Measurements from ENCODE around the gene SCGB1A1. TPM values are rescaled to one million over a fixed set of nuclear protein-coding genes. Genes with fewer than 3 reads are reported as not detected.
A peak's percentile ranks its signal among the peaks of the same experiment; 100 is the strongest.

Gene SCGB1A1
- total and polyA plus RNA-seq, 5 donors from 2014 or later = not detected

DNA sequence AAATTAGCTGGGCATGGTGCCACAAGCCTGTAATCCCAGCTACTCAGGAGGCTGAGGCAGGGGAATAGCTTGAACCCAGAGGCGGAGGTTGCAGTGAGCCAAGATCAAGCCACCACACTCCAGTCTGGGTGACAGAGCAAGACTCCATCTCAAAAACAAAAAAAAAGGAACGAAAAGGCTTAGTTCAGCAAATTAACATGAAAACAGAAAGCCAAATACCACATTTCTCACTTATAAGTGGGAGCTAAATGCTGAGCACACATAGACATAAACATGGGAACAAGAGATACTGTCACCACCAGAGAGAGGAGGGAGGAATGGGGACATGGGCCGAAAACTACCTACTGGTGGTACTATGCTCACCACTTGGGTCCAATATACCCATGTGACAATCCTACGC lies 38.6 kb downstream of the SCGB1A1 start:
- H3K27ac Mint-ChIP-seq = no peak overlapping the region
- peaks cover 6% of the 10 kb centered on the region for H3K27me3 Mint-ChIP-seq
- no peaks in the 10 kb centered on the region for H3K4me1 Mint-ChIP-seq
- no peaks in the 10 kb centered on the region for H3K9me3 Mint-ChIP-seq
- Histone ChIP-seq H3K4me1 (ENCODE audit: control insufficient read depth, insufficient read depth, low read length, poor library complexity, severe bottlenecking) (no peaks in the 10 kb centered on the region), H3K9me3 (ENCODE audit: control insufficient read depth in 2 of 2, low read length in 2 of 2) (no peaks in the 10 kb centered on the region), H3K27me3 (ENCODE audit: control insufficient read depth, insufficient read depth, low read length) (no peaks in the 10 kb centered on the region), H3K27ac (ENCODE audit: insufficient read depth, low read length, poor library complexity, severe bottlenecking) (no peak overlapping the region), H3K36me3 (ENCODE audit: control insufficient read depth, insufficient read depth, low read length) (no peaks in the 10 kb centered on the region), H3K4me3 (ENCODE audit: low read depth, low read length) (no peak overlapping the region)
- no peak overlapping the region for H3K4me3 Mint-ChIP-seq
- ATAC-seq (ENCODE audit: low read depth in 2 of 2) (no peak), DNase-seq (no peak)
- no peaks in the 10 kb centered on the region for H3K36me3 Mint-ChIP-seq

DNA sequence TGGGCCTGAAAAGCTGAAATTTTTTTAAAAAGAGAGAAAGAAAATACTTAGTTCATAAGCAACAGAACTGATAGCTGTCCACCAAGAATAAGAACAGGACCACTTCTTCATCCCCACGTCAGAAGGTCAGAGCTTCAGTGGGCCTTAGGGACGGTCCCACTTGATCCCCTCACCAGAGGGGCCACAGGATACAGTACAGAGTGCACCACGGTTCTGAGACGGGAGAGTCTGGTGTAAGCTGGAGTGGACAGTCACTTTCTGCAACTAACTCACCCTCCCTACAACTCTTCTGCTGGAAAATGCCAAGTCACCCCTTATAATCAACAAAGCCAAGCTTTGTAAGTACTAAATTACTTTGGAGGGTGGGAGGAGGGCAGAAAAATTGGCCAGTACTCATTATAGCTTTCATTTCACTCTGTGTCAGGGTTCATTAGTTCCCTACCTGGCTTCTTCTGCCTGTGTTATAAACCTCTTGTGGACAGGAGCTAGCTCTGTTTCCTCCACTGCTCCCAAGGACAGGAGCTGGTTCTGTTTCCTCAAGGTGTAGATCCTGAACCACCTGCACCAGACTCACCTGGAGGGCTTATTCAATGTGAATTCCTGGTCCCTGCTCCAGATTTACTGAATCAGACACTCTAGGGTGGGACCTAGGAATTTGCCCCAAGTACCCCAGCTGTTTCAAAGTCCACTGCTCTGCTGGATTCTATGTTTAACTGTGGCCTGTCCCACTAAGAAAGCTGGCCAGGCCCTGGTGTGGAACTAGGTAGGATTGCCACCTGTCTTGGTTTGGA lies 39.6 kb downstream of the SCGB1A1 start:
- H3K9me3 ChIP-seq (ENCODE audit: control insufficient read depth in 2 of 2, low read length in 2 of 2) = no peaks in the 10 kb centered on the region
- Mint-ChIP-seq H3K4me3 (no peak overlapping the region), H3K36me3 (no peaks in the 10 kb centered on the region), H3K4me1 (no peaks in the 10 kb centered on the region), H3K27me3 (peaks cover 6% of the 10 kb centered on the region), H3K27ac (no peak overlapping the region), H3K9me3 (no peaks in the 10 kb centered on the region)
- no peak for DNase-seq
- H3K4me1 ChIP-seq (ENCODE audit: control insufficient read depth, insufficient read depth, low read length, poor library complexity, severe bottlenecking) = no peaks in the 10 kb centered on the region
- H3K27ac ChIP-seq (ENCODE audit: insufficient read depth, low read length, poor library complexity, severe bottlenecking) = no peak overlapping the region
- ATAC-seq (ENCODE audit: low read depth in 2 of 2) = no peak
- H3K27me3 ChIP-seq (ENCODE audit: control insufficient read depth, insufficient read depth, low read length) = no peaks in the 10 kb centered on the region
- no peak overlapping the region for H3K4me3 ChIP-seq (ENCODE audit: low read depth, low read length)
- no peaks in the 10 kb centered on the region for H3K36me3 ChIP-seq (ENCODE audit: control insufficient read depth, insufficient read depth, low read length)

DNA sequence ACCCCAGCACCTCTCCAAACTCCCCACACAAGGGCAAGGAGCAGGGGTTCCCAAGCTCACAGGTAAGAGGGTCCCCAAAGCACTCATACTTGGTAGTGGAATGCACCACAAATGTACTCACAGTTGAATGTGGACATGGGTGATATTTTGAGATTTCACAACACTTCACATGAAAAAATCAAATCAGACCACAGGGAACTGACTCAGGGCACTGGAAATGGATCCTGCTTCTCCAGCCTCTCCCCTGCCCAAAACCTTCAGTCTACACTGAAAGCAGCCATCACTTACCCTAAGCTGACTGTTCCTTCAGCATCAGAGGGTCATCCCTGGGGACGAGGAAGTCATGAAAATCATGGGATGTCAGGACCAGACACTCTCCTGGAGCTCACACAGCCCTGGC lies 40.2 kb downstream of the SCGB1A1 start:
- H3K9me3 Mint-ChIP-seq = no peaks in the 10 kb centered on the region
- peaks cover 6% of the 10 kb centered on the region for H3K27me3 Mint-ChIP-seq
- H3K27ac ChIP-seq (ENCODE audit: insufficient read depth, low read length, poor library complexity, severe bottlenecking) = no peak overlapping the region
- DNase-seq = no peak
- no peaks in the 10 kb centered on the region for H3K36me3 Mint-ChIP-seq
- no peak overlapping the region for H3K27ac Mint-ChIP-seq
- H3K4me3 Mint-ChIP-seq = no peak overlapping the region
- no peaks in the 10 kb centered on the region for H3K27me3 ChIP-seq (ENCODE audit: control insufficient read depth, insufficient read depth, low read length)
- H3K4me1 ChIP-seq (ENCODE audit: control insufficient read depth, insufficient read depth, low read length, poor library complexity, severe bottlenecking) = no peaks in the 10 kb centered on the region
- no peaks in the 10 kb centered on the region for H3K9me3 ChIP-seq (ENCODE audit: control insufficient read depth in 2 of 2, low read length in 2 of 2)
- no peak for ATAC-seq (ENCODE audit: low read depth in 2 of 2)
- no peaks in the 10 kb centered on the region for H3K36me3 ChIP-seq (ENCODE audit: control insufficient read depth, insufficient read depth, low read length)
- H3K4me3 ChIP-seq (ENCODE audit: low read depth, low read length) = no peak overlapping the region
- H3K4me1 Mint-ChIP-seq = no peaks in the 10 kb centered on the region

DNA sequence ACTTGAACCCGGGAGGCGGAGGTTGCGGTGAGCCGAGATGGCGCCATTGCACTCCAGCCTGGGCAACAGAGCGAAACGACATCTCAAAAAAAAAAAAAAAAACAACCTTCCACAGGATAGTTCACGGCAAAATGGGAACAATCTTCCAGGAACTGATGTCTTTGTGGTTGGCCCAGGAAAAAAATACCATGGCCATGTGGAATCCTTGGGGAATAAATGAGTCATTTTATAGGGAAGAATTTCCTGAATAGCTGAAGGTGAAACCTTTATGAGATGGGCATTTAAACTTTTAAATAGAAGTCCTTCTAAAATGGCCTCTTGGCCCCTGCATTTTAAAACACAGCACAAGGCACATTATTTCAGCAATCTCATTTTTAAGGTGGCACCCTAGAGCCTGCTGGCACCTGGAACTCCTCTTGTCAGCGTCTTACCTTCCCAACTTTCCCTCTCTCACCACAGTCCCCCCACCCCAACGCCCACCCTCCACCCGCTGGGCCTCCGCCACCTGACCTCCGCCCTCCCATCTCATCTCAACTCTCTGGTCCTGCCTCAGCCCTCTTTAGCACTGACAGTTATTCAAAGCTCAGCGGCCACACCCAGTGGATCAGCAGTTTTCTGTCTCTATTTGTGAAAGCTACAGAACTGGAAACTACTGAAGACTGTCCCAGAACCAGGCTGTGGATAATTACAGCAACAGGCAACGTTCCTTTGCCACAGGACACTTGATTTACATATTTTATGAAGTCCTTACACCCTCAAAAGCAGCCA lies 43.1 kb downstream of the SCGB1A1 start:
- Mint-ChIP-seq H3K27ac (no peak overlapping the region), H3K4me1 (no peaks in the 10 kb centered on the region), H3K36me3 (no peaks in the 10 kb centered on the region), H3K9me3 (no peaks in the 10 kb centered on the region), H3K27me3 (no peaks in the 10 kb centered on the region), H3K4me3 (no peak overlapping the region)
- H3K27me3 ChIP-seq (ENCODE audit: control insufficient read depth, insufficient read depth, low read length) = no peaks in the 10 kb centered on the region
- no peak overlapping the region for H3K4me3 ChIP-seq (ENCODE audit: low read depth, low read length)
- no peaks in the 10 kb centered on the region for H3K36me3 ChIP-seq (ENCODE audit: control insufficient read depth, insufficient read depth, low read length)
- ATAC-seq (ENCODE audit: low read depth in 2 of 2) = no peak
- DNase-seq = no peak
- no peaks in the 10 kb centered on the region for H3K4me1 ChIP-seq (ENCODE audit: control insufficient read depth, insufficient read depth, low read length, poor library complexity, severe bottlenecking)
- no peaks in the 10 kb centered on the region for H3K9me3 ChIP-seq (ENCODE audit: control insufficient read depth in 2 of 2, low read length in 2 of 2)
- H3K27ac ChIP-seq (ENCODE audit: insufficient read depth, low read length, poor library complexity, severe bottlenecking) = no peak overlapping the region

DNA sequence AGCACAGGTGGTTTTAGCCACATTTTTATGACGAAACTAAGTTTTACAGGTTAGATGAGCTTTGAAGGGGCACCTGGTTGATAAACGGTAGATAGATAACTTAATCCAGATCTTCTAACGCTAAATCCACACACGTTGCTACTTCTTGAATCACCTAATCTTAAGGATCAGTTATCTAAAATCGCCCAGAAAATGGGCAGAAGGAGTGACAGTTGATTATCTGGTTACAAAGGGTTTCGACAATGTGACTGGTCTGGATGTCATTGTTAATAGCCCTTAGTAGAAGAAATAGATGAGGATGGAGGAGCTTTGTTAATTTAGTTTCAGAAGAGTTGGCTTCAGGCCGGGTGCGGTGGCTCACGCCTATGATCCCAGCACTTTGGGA lies 43.7 kb downstream of the SCGB1A1 start:
- H3K4me3 Mint-ChIP-seq = no peak overlapping the region
- H3K27ac Mint-ChIP-seq = no peak overlapping the region
- Histone ChIP-seq H3K27ac (ENCODE audit: insufficient read depth, low read length, poor library complexity, severe bottlenecking) (no peak overlapping the region), H3K4me1 (ENCODE audit: control insufficient read depth, insufficient read depth, low read length, poor library complexity, severe bottlenecking) (no peaks in the 10 kb centered on the region), H3K4me3 (ENCODE audit: low read depth, low read length) (no peak overlapping the region), H3K27me3 (ENCODE audit: control insufficient read depth, insufficient read depth, low read length) (no peaks in the 10 kb centered on the region), H3K9me3 (ENCODE audit: control insufficient read depth in 2 of 2, low read length in 2 of 2) (no peaks in the 10 kb centered on the region), H3K36me3 (ENCODE audit: control insufficient read depth, insufficient read depth, low read length) (no peaks in the 10 kb centered on the region)
- H3K27me3 Mint-ChIP-seq = no peaks in the 10 kb centered on the region
- no peaks in the 10 kb centered on the region for H3K36me3 Mint-ChIP-seq
- ATAC-seq (ENCODE audit: low read depth in 2 of 2) = no peak
- H3K4me1 Mint-ChIP-seq = no peaks in the 10 kb centered on the region
- no peak for DNase-seq
- H3K9me3 Mint-ChIP-seq = no peaks in the 10 kb centered on the region

DNA sequence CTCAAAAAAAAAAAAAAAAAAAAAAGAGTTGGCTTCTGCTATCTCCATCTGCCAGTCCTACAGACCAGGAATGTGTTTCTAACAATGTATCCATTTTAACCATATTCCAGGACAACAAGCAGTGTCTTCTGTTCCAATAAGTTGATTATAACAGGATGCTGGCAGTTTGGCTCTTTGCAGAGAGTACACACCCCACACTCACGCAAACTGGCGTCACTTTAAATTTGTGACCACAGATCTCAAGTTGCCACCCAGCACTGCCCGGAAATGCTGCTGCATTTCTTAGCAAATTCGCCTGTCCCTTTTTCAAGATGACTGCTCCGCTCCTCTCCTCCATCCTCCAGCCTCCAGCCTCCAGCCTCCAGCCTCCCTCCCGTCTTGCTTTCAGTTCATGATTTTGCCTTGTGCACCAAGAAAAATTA lies 44.3 kb downstream of the SCGB1A1 start:
- Mint-ChIP-seq H3K27me3 (no peaks in the 10 kb centered on the region), H3K4me1 (no peaks in the 10 kb centered on the region), H3K27ac (peak overlapping the region in 2 of 3 donors; percentile 12 to 65), H3K4me3 (peak overlapping the region in 1 of 4 donors; percentile 23), H3K9me3 (no peaks in the 10 kb centered on the region), H3K36me3 (no peaks in the 10 kb centered on the region)
- DNase-seq = peak in 1 of 3 donors; percentile 22
- H3K9me3 ChIP-seq (ENCODE audit: control insufficient read depth in 2 of 2, low read length in 2 of 2) = no peaks in the 10 kb centered on the region
- H3K27me3 ChIP-seq (ENCODE audit: control insufficient read depth, insufficient read depth, low read length) = no peaks in the 10 kb centered on the region
- H3K4me3 ChIP-seq (ENCODE audit: low read depth, low read length) = no peak overlapping the region
- no peak overlapping the region for H3K27ac ChIP-seq (ENCODE audit: insufficient read depth, low read length, poor library complexity, severe bottlenecking)
- ATAC-seq (ENCODE audit: low read depth in 2 of 2) = no peak
- no peaks in the 10 kb centered on the region for H3K36me3 ChIP-seq (ENCODE audit: control insufficient read depth, insufficient read depth, low read length)
- no peaks in the 10 kb centered on the region for H3K4me1 ChIP-seq (ENCODE audit: control insufficient read depth, insufficient read depth, low read length, poor library complexity, severe bottlenecking)

DNA sequence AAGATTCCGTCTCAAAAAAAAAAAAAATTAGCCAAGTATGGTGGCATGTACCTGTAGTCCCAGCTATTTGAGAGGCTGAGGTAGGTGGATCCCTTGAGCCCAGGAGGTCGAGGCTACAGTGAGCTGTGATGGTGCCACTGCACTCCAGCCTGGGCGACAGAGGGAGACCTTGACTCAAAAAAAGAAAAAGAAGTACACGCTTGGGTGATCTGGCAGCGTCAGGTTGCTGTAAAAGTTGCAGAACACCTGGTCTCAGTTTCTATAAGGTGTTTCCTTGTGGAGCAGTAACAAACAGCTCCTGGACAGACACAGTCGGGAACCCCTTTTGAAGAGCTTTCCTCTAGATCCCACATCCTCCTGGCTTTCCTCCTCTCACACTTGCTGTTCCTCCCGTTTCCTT lies 45.8 kb downstream of the SCGB1A1 start:
- ATAC-seq (ENCODE audit: low read depth in 2 of 2) (no peak), DNase-seq (no peak)
- no peaks in the 10 kb centered on the region for H3K9me3 Mint-ChIP-seq
- no peaks in the 10 kb centered on the region for H3K4me1 ChIP-seq (ENCODE audit: control insufficient read depth, insufficient read depth, low read length, poor library complexity, severe bottlenecking)
- no peaks in the 10 kb centered on the region for H3K9me3 ChIP-seq (ENCODE audit: control insufficient read depth in 2 of 2, low read length in 2 of 2)
- H3K27me3 ChIP-seq (ENCODE audit: control insufficient read depth, insufficient read depth, low read length) = no peaks in the 10 kb centered on the region
- peak overlapping the region in 2 of 3 donors; percentile 12 to 71 for H3K27ac Mint-ChIP-seq
- no peak overlapping the region for H3K4me3 Mint-ChIP-seq
- H3K4me1 Mint-ChIP-seq = no peaks in the 10 kb centered on the region
- H3K4me3 ChIP-seq (ENCODE audit: low read depth, low read length) = no peak overlapping the region
- H3K27me3 Mint-ChIP-seq = no peaks in the 10 kb centered on the region
- H3K36me3 ChIP-seq (ENCODE audit: control insufficient read depth, insufficient read depth, low read length) = no peaks in the 10 kb centered on the region
- no peaks in the 10 kb centered on the region for H3K36me3 Mint-ChIP-seq
- H3K27ac ChIP-seq (ENCODE audit: insufficient read depth, low read length, poor library complexity, severe bottlenecking) = no peak overlapping the region

DNA sequence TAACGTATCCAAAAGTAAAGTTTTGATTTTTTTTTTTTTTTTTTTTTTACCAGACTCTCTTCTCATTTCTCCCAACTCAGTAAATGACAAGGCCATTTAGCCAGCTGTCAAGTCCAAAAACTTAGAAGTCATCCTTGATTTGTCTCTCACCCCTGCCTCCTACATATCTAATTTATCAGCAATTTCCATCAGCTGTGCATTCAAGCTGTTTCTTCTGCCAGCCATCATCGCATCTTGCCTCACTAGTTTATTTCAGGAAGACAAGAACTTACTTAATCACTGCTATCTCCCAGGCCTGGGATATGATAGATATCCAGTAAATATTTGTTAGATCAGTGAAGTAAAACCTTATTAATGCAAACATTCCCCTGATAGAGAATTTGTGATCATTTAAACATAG lies 47.6 kb downstream of the SCGB1A1 start:
- Mint-ChIP-seq H3K27me3 (no peaks in the 10 kb centered on the region), H3K27ac (no peak overlapping the region), H3K4me3 (no peak overlapping the region), H3K9me3 (no peaks in the 10 kb centered on the region), H3K4me1 (no peaks in the 10 kb centered on the region), H3K36me3 (no peaks in the 10 kb centered on the region)
- Histone ChIP-seq H3K27me3 (ENCODE audit: control insufficient read depth, insufficient read depth, low read length) (no peaks in the 10 kb centered on the region), H3K36me3 (ENCODE audit: control insufficient read depth, insufficient read depth, low read length) (no peaks in the 10 kb centered on the region), H3K4me1 (ENCODE audit: control insufficient read depth, insufficient read depth, low read length, poor library complexity, severe bottlenecking) (no peaks in the 10 kb centered on the region), H3K4me3 (ENCODE audit: low read depth, low read length) (no peak overlapping the region), H3K9me3 (ENCODE audit: control insufficient read depth in 2 of 2, low read length in 2 of 2) (no peaks in the 10 kb centered on the region), H3K27ac (ENCODE audit: insufficient read depth, low read length, poor library complexity, severe bottlenecking) (no peak overlapping the region)
- ATAC-seq (ENCODE audit: low read depth in 2 of 2) (no peak), DNase-seq (no peak)

Measured in CD4-positive, CD25-positive, alpha-beta regulatory T cell (primary cell).